ENCODE results near the gene MYO5C.

The MYO5C gene

DNA sequence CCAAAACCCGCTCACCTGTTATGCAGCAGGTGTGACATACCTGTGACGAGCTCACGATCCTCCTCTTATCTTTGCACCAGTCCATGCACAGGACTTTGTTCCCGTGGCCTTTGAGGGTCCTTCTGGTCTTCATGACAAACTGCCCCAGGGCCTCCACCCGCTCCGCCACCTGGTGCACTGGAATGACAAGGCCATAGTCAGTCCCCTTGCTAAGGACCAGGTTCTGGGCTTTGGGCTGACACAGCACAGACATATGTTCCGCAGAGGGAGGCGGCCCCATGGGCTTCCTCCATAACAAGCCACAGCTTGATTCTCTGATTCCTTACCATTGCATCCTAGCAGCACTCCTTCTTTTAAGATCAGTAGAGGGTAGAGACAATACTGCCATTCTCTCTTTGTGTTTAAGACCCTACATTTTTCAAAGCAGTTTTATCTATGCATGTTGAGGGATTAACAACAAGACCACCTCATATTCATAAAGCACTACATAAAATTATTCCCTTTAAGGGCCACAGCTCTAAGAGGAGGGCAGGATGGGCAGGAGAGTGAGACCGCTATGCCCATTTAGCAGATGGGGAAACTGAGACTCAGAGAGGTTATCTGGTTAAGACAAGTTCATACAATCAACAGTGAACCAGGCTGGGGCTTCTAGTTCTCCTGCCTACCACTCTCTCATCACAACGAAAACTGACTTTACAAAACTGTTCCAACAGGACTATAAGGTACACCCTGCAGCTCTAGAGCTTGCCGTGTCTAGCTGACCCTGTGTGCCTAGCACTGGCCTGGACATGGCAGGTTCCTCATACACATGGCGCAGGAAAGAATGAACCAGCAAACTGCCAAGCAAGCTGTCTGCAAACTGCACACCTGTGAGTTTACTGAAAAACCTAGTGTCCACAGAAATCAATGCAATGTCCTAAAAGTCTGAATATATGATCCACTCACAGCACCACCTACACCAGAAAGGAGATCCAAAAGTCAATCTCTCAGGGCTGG, 141.4 kb downstream of the MYO5C start:
- DNase-seq (ENCODE audit: low read depth): no peak
- TF ChIP-seq, protein P1, sequence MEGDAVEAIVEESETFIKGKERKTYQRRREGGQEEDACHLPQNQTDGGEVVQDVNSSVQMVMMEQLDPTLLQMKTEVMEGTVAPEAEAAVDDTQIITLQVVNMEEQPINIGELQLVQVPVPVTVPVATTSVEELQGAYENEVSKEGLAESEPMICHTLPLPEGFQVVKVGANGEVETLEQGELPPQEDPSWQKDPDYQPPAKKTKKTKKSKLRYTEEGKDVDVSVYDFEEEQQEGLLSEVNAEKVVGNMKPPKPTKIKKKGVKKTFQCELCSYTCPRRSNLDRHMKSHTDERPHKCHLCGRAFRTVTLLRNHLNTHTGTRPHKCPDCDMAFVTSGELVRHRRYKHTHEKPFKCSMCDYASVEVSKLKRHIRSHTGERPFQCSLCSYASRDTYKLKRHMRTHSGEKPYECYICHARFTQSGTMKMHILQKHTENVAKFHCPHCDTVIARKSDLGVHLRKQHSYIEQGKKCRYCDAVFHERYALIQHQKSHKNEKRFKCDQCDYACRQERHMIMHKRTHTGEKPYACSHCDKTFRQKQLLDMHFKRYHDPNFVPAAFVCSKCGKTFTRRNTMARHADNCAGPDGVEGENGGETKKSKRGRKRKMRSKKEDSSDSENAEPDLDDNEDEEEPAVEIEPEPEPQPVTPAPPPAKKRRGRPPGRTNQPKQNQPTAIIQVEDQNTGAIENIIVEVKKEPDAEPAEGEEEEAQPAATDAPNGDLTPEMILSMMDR (IDR thresholded peaks at IDR 0.05; ENCODE audit: low read depth, low read length, missing control alignments): no peak
- no peak overlapping the region for H3K4me3 ChIP-seq (ENCODE audit: low read depth, low read length)

DNA sequence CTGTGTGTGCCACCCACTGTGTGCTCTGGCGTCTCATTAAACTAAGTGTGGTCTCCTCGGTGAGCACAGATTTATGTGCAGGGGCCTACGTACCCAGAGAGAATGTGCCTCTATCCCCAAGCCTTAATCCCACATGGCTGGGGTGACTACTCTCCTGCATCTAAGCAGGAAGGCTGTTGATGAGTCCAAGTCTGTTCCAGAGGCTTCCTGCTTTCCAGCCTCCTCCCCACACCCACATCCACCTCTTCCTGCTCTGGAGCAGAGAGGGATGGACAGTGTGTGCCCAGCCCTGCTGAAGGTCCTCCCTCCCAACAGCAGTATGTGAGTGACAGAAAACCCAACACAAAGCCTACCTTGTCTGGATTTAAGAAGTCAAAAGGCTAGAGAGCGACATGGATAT, 144.3 kb downstream of the MYO5C start:
- TF ChIP-seq, protein P1 (IDR thresholded peaks at IDR 0.05; ENCODE audit: low read depth, low read length, missing control alignments): no peak
- DNase-seq (ENCODE audit: low read depth): no peak
- no peak overlapping the region for H3K4me3 ChIP-seq (ENCODE audit: low read depth, low read length)

DNA sequence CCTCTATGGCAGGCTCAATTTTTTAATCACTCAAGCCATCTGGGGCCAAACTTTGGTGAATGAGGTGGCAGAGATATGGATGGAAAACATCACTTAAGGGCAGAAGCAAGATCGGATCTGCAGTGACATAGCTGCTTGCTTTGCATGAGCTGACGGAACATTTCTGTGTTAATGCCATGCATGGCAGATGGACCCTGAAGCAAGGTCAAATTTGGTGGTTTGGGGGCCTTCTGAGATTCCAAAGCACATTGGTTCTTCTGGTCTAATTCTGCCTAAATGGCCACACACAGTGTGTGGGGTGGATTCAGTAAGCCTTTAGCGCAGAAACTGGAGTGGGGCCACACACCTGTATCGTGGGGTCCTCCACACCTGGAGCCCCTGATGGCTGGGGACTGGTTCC, 144.7 kb downstream of the MYO5C start:
- DNase-seq (ENCODE audit: low read depth): no peak
- TF ChIP-seq, protein P1 (IDR thresholded peaks at IDR 0.05; ENCODE audit: low read depth, low read length, missing control alignments): no peak
- H3K4me3 ChIP-seq (ENCODE audit: low read depth, low read length): no peak overlapping the region

DNA sequence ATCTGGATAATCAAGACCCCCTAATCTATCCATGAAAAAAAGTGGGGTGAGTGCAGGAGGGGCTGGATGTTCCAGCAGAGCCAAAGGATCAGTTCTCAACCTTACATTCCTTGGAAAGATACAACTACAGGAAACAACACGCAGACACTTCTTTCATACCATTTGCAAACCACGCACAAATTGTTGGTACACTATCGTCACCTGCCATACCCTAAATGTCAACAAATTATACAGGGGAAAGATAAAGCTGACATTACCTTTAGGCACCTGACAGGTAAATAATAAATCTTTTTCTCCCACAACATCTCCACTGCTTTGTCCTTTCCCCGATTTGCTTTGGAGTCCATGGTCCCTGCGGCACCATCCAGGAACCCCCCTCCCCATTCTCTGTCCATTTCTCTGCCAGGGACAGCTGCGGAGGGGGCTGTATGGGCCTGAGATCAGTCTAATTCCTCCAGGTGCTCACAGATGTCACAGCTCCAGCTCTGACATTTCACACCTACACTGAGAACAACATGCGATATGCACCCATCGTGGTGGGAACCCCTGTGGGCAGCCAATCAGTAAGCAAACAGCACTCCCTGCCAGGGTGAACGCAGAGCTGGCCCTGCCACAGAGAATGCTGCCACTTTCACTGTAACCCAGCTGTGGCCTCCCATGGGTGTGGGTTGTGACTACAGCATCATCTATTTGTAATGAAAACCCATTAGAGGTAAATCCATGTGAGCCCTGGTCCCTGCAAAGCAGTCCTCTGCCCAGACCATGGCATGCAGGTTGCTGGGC, 145.4 kb downstream of the MYO5C start:
- DNase-seq (ENCODE audit: low read depth): no peak
- TF ChIP-seq, protein P1 (IDR thresholded peaks at IDR 0.05; ENCODE audit: low read depth, low read length, missing control alignments): no peak
- H3K4me3 ChIP-seq (ENCODE audit: low read depth, low read length): no peak overlapping the region

DNA sequence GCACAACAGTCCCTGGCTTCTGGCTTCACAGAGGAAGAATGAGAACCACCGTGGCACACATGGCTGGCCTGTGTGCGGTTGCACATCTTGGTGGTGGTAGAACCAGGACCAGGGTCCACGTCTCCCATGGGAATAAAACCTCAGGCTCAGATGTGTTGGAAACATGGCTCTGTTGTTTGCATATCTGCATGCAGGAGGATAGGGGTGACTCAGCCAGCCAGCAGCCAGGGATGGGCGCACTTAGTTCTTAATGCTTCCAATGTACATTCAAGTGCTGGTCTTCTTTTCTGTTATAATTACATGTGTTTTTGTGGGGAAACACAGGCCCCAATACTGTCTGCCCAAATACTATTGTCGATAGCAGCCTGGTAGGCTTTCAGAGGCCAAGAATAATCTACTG, 147.2 kb downstream of the MYO5C start:
- TF ChIP-seq, protein P1 (IDR thresholded peaks at IDR 0.05; ENCODE audit: low read depth, low read length, missing control alignments): no peak
- DNase-seq (ENCODE audit: low read depth): no peak
- no peak overlapping the region for H3K4me3 ChIP-seq (ENCODE audit: low read depth, low read length)

DNA sequence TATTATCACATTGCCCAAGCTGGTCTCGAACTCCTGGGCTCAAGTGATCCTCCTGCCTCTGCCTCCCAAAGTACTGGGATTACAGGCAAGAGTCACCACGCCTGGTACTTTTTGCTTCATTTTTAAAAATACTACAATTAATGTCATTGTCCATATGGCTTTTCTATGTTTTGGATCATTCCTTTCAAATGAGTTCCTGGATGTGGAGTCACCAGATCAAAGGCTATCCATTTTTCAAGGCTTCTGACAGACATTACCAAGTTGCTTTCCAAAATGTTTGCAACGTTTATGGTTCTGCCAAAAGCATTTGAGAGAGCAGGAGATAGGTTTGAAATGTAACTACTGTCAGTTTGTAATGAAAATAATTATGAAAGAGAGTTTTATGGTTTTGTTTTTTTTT, 148.8 kb downstream of the MYO5C start:
- TF ChIP-seq, protein P1 (IDR thresholded peaks at IDR 0.05; ENCODE audit: low read depth, low read length, missing control alignments): no peak
- H3K4me3 ChIP-seq (ENCODE audit: low read depth, low read length): no peak overlapping the region
- DNase-seq (ENCODE audit: low read depth): no peak
